Transverse colon (tissue), 4 donors: Measurements from ENCODE around the gene CYP46A1. TPM values are rescaled to one million over a fixed set of nuclear protein-coding genes. Genes with fewer than 3 reads are reported as not detected.
"Not testable (repeated sequence)": the region's sequence is repeated elsewhere in the genome, so short reads cannot be mapped to it uniquely, and the experiment has no call there.

Experiments
- DNase-seq: peaks from one replicate; pipeline ENCODE4 v3.0.0-alpha.2; 2019
- H3K27ac ChIP-seq, 4 donors: fragments of 200-600 bp; sonication (generic); 2 replicates each; pipeline ENCODE4 v1.5.1; 2016 to 2018; ENCODE audit warnings: inconsistent platforms in 4 of 4
- H3K27me3 ChIP-seq: fragments of 200-600 bp; sonication (generic); 2 replicates; pipeline ENCODE4 v1.5.1; 2017; ENCODE audit warnings: inconsistent platforms
- H3K36me3 ChIP-seq, 4 donors: fragments of 200-600 bp; sonication (generic); 2 replicates each; pipeline ENCODE4 v1.5.1; 2017 to 2019; ENCODE audit warnings: inconsistent platforms in 4 of 4
- H3K4me1 ChIP-seq, 4 donors: fragments of 200-600 bp; sonication (generic); 2 replicates each; pipeline ENCODE4 v1.5.1; 2017 to 2020; ENCODE audit warnings: inconsistent platforms in 4 of 4
- H3K4me3 ChIP-seq, 4 donors: fragments of 200-600 bp; sonication (generic); 1 replicate in 1 of 4; 2 replicates in 3 of 4; pipeline versions ENCODE4 v1.5.1 to v1.6.1; 2017 to 2019; ENCODE audit warnings: inconsistent platforms in 4 of 4
- H3K9me3 ChIP-seq, 2 donors: fragments of 200-600 bp; sonication (generic); 2 replicates each; pipeline ENCODE4 v1.5.1; 2017 to 2019; ENCODE audit warnings: inconsistent platforms in 2 of 2
- EP300 ChIP-seq: sonication (generic); formaldehyde crosslinking; IDR thresholded peaks from one replicate; pipeline ENCODE4 v1.6.1; 2017; ENCODE audit warnings: antibody characterized with exemption, low read depth
- POLR2A ChIP-seq: fragments of 450-650 bp; IDR thresholded peaks from one replicate; pipeline ENCODE4 v1.6.1; 2016; ENCODE audit warnings: antibody characterized with exemption, mild to moderate bottlenecking, moderate library complexity
- POLR2AphosphoS5 ChIP-seq, 3 donors: sonication (generic); formaldehyde crosslinking; IDR thresholded peaks; one replicate each; pipeline ENCODE4 v1.6.1; 2016; ENCODE audit warnings: antibody characterized with exemption in 3 of 3
- WGBS, 2 donors: methylation state at CpG; one replicate each; pipeline ENCODE4 v1.1.5; 2018; ENCODE audit warnings: low coverage in 1 of 2; 5-methylcytosine and 5-hydroxymethylcytosine counted together
- in situ Hi-C, 4 donors: fragments of 200-750 bp; cut with MboI; loops; one replicate each; pipeline versions ENCODE4 v1.15.0 to v1.15.1; 2017; ENCODE audit warnings: low sequenced_read_pairs in 3 of 4, low pct_ligation_motif_present in 1 of 4, low pct_unique_long_range_greater_than_20kb in 1 of 4
- intact Hi-C: fragments of 100-400 bp; cut with DNase I; formaldehyde crosslinking; loops from one replicate; pipeline ENCODE4 v1.15.1; 2023; ENCODE audit warnings: low total_unique reads
- total RNA-seq, 4 donors: library from RNA; depleted of rRNA; stranded (reverse); fragments of >200 nt; gene quantifications; one replicate each; pipeline ENCODE4 v1.1.0, GENCODE V29; 2016
- TF ChIP-seq, protein P1 (sequence below), 5 experiments: fragments of 200-600 bp in 3 of 5; fragments of 450-650 bp in 2 of 5; sonication (generic) in 3 of 5; IDR thresholded peaks; 1 replicate in 2 of 5; 2 replicates in 3 of 5; pipeline ENCODE4 v1.5.1; 2016 to 2017; ENCODE audit warnings: antibody characterized with exemption in 5 of 5, inconsistent platforms in 3 of 5, mild to moderate bottlenecking in 2 of 5, moderate library complexity in 1 of 5

CYP46A1 gene
- total RNA-seq, 4 donors from 2014 or later: 0.27 to 0.75 (median 0.52) TPM

DNA sequence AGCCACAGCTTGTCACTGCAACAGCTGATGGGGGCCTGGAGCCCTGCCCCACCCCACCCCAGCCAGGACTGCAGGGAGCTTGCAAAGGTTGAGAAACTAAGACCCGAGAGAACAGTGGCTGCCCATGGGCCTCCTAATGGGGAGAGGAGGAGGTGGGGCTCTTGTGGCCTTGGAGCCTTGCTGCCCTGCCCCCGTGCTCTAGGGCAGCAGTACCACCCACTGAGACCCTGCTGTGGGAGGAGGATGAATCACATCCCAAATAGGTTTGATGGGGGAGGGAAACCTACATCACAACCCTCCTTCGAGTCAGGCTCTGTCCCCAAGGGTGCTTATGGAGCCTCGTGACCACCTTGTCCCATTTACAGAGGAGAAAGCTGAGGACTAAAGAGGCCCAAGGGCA is 23.3 kb upstream of the CYP46A1 start:
- intact Hi-C loops: no loop called here
- WGBS, 2 donors: 71% methylated on average over 4 of the region's 4 CpGs; no CpG with 5 or more reads in 1 of the 2 donors
- peaks cover 40% of the 10 kb centered on the region for H3K27me3 ChIP-seq
- no peaks in the 10 kb centered on the region for H3K9me3 ChIP-seq
- no peaks in the 10 kb centered on the region for H3K4me1 ChIP-seq
- H3K27ac ChIP-seq: no peak overlapping the region
- TF ChIP-seq POLR2A (no peak), POLR2AphosphoS5 (IDR thresholded peaks at IDR 0.05) (no peak), EP300 (no peak)
- TF ChIP-seq, protein P1, sequence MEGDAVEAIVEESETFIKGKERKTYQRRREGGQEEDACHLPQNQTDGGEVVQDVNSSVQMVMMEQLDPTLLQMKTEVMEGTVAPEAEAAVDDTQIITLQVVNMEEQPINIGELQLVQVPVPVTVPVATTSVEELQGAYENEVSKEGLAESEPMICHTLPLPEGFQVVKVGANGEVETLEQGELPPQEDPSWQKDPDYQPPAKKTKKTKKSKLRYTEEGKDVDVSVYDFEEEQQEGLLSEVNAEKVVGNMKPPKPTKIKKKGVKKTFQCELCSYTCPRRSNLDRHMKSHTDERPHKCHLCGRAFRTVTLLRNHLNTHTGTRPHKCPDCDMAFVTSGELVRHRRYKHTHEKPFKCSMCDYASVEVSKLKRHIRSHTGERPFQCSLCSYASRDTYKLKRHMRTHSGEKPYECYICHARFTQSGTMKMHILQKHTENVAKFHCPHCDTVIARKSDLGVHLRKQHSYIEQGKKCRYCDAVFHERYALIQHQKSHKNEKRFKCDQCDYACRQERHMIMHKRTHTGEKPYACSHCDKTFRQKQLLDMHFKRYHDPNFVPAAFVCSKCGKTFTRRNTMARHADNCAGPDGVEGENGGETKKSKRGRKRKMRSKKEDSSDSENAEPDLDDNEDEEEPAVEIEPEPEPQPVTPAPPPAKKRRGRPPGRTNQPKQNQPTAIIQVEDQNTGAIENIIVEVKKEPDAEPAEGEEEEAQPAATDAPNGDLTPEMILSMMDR (IDR thresholded peaks at IDR 0.05): no peak
- DNase-seq: no peak
- H3K36me3 ChIP-seq: no peaks in the 10 kb centered on the region
- H3K4me3 ChIP-seq: no peak overlapping the region
- in situ Hi-C loops: no loop called here

DNA sequence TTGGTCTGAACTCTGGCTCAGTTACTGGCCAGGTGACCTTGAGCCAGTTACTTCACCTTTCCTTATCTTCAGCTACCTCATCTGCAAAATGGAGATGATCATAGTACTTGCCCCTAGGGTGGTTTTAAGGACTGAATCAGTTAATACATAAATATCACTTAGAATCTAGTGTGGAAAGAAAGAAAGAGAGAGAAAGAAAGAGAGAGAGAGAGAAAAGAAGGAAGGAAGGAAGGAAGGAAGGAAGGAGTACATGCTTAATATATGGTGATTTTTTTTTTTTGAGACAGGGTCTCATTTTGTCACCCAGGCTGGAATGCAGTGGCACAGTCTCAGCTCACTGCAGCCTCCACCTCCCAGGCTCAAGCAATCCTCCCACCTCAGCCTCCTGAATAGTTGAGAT is 22.9 kb upstream of the CYP46A1 start:
- in situ Hi-C loops, H3K27ac ChIP-seq, H3K36me3 ChIP-seq, H3K9me3 ChIP-seq, H3K4me3 ChIP-seq, DNase-seq, intact Hi-C loops, H3K4me1 ChIP-seq: not testable (repeated sequence)
- H3K27me3 ChIP-seq: peaks cover 40% of the 10 kb centered on the region

DNA sequence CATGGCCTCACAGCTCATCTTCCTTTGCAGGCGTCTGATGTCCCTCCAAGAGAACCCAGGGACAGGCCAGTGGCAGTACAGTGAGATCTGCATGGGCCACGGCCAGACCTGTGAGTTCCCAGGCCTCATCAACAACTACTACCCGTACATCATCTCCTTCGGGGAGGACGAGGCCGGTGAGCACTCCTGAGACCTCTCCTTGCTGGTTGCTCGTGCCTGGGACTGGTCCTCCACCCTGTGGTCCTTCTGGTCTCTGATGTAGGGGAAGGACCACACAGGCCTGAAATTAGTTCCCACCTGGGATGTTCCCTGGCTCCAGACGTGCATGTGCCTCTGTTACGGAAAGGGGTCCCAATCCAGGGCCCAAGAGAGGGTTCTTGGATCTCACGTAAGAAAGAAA is 21.3 kb upstream of the CYP46A1 start:
- Histone ChIP-seq H3K4me3 (no peak overlapping the region), H3K9me3 (no peaks in the 10 kb centered on the region), H3K36me3 (no peaks in the 10 kb centered on the region), H3K27me3 (peaks cover 35% of the 10 kb centered on the region), H3K4me1 (no peaks in the 10 kb centered on the region), H3K27ac (no peak overlapping the region)
- intact Hi-C loops: no loop called here
- no peak for DNase-seq
- WGBS, 2 donors: 40 to 83% methylated on average over 1 to 9 of the region's 10 CpGs
- in situ Hi-C loops: no loop called here
- TF ChIP-seq, protein P1 (IDR thresholded peaks at IDR 0.05): no peak
- TF ChIP-seq POLR2AphosphoS5 (IDR thresholded peaks at IDR 0.05): no peak
- no peak for TF ChIP-seq EP300
- no peak for TF ChIP-seq POLR2A

DNA sequence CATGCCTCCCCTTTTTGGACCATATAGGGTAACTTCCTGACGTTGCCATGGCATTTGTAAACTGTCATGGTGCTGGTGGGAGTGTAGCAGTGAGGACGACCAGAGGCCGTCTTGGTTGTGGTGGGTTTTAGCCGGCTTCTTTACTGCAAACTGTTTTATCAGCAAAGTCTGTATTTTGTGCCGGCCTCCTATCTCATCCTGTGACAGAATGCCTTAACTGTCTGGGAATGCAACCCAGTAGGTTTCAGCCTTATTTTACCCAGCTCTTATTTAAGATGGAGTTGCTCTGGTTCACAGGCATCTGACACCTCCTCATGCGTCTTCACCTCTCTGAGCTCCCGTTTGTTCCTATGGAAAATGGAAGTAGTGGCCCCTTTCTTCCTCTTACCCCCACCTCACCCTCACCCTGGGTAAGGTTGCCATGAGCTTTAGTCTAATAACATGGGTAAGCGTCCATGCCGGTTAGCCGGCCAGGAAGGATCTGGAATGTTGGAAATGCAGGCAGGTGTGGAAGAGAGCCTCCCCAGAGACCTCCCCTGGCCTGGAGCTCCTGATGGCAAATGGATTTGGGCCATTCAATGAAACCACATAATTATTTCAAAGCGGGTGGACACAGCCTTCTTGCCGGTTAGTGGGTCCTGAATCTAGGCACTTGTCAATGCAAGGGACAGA is 20.6 kb upstream of the CYP46A1 start:
- 67 to 77% methylated on average over 1 to 12 of the region's 12 CpGs for WGBS, 2 donors
- peaks cover 32% of the 10 kb centered on the region for H3K27me3 ChIP-seq
- DNase-seq: no peak
- H3K27ac ChIP-seq: no peak overlapping the region
- no peak overlapping the region for H3K4me3 ChIP-seq
- TF ChIP-seq EP300: no peak
- no peaks in the 10 kb centered on the region for H3K9me3 ChIP-seq
- intact Hi-C loops (no loop called here), in situ Hi-C loops (no loop called here)
- H3K4me1 ChIP-seq: no peaks in the 10 kb centered on the region
- no peaks in the 10 kb centered on the region for H3K36me3 ChIP-seq

DNA sequence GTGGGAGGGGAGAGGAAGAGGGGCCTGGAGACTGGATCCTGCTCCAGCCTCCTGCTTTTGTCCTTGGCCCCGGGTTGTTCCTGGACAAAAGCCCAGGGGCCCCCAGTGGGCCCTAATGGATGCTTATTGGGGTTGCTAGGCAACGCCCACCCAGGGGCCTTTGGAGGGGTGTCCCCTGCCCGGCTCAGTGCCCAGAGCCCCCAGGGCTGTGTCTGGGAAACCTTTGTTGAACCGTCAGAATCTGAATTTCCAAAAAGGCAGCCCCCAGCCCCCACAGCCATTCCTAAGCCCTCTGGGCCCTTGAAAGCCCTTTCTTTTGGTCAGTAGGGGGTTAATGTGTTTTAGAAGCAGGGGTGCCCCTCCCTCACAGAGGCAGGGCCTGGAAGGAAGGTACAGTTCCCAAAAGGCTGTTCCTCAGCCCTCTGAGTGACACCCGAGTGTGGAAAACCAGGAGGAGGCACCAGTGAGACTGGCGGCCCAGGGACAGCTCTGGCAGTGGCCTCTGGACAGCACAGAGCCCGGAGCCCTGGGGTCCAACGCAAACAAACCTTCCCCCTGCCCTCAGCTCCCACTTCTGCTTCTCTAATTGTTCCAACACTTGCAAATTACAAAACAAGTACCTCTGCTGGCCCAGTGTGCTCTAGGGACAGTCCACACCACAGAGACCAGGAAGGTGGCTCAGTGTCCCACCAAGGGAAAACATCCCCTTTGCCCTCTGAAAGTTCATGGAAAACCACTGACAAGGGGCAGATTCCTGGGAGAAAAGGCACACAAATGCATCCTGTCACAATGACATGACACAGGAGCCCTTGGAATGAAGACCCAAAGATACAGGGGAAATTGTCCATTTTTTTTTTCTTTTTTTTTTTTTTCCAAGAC is 19.8 kb upstream of the CYP46A1 start:
- intact Hi-C loops (no loop called here), in situ Hi-C loops (no loop called here)
- 56% methylated on average over 8 of the region's 8 CpGs; no CpG with 5 or more reads in 1 of the 2 donors for WGBS, 2 donors
- Histone ChIP-seq H3K4me3 (no peak overlapping the region), H3K4me1 (no peaks in the 10 kb centered on the region), H3K27me3 (peaks cover 24% of the 10 kb centered on the region), H3K9me3 (no peaks in the 10 kb centered on the region), H3K36me3 (no peaks in the 10 kb centered on the region), H3K27ac (no peak overlapping the region)
- no peak for TF ChIP-seq POLR2A
- no peak for TF ChIP-seq POLR2AphosphoS5 (IDR thresholded peaks at IDR 0.05)
- TF ChIP-seq, protein P1 (IDR thresholded peaks at IDR 0.05): no peak
- TF ChIP-seq EP300: no peak
- no peak for DNase-seq
